Measurements from ENCODE around the gene MKNK1.

The MKNK1 gene

DNA sequence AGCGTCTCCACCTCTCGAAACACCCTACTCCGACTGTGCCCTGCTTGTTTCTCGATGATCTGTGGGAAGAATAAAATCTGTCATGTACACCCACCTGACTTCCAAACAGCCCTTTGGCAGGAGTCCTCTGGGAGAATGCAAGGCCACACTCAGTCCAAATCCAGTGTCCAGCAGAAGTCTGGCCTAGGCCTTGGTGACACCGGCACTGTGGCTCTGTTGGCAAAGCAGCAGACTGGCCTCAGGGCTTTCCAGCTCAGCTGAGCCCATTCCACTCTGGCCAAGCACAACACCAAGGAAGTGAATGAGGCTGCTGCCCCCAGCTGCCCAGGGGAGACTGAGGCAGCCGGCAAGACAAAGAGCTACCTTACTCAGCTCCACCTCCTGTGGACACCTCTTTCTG, 27.5 kb downstream of the MKNK1 start:
- no peak overlapping the region for H3K4me3 ChIP-seq (ENCODE audit: low read depth, low read length)
- no peak overlapping the region for H3K27ac ChIP-seq
- TF ChIP-seq, protein P1, sequence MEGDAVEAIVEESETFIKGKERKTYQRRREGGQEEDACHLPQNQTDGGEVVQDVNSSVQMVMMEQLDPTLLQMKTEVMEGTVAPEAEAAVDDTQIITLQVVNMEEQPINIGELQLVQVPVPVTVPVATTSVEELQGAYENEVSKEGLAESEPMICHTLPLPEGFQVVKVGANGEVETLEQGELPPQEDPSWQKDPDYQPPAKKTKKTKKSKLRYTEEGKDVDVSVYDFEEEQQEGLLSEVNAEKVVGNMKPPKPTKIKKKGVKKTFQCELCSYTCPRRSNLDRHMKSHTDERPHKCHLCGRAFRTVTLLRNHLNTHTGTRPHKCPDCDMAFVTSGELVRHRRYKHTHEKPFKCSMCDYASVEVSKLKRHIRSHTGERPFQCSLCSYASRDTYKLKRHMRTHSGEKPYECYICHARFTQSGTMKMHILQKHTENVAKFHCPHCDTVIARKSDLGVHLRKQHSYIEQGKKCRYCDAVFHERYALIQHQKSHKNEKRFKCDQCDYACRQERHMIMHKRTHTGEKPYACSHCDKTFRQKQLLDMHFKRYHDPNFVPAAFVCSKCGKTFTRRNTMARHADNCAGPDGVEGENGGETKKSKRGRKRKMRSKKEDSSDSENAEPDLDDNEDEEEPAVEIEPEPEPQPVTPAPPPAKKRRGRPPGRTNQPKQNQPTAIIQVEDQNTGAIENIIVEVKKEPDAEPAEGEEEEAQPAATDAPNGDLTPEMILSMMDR (IDR thresholded peaks at IDR 0.05): no peak

DNA sequence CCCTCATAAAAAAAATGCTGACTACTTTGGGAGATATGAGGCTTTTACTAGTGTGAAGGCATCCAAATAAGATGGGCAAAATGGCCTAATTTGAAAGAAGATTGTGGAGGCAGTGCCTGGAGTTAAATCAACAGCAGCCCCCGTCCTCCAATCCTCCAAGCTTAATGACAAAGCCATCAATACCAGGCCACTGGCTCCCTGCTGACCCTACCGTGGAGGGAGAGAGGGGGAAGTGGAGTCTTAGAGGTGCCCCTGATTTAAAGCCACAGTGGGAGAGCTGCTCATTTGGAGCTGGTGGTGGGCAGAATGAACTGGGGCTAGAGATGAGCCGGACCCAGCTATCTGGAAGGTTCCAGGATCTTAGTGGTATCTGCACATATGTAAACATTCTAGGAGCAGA, 28.3 kb downstream of the MKNK1 start:
- Histone ChIP-seq H3K4me1 (no peaks in the 10 kb centered on the region), H3K27ac (no peak overlapping the region), H3K79me2 (no peaks in the 10 kb centered on the region), H3K9ac (no peak overlapping the region), H3K4me3 (ENCODE audit: low read depth, low read length) (no peak overlapping the region), H3K36me3 (ENCODE audit: control insufficient read depth, insufficient read depth, low read length) (no peaks in the 10 kb centered on the region), H3K9me3 (ENCODE audit: control insufficient read depth, low read length) (no peaks in the 10 kb centered on the region), H3K27me3 (ENCODE audit: control insufficient read depth, insufficient read depth, low read length) (no peaks in the 10 kb centered on the region), H2AFZ (no peak overlapping the region), H3K4me2 (ENCODE audit: low read length) (no peak overlapping the region)
- TF ChIP-seq, protein P1 (IDR thresholded peaks at IDR 0.05): no peak

More for the DNA sequence above, 27.5 kb downstream of the MKNK1 start:
- Histone ChIP-seq H2AFZ (no peak overlapping the region), H3K36me3 (ENCODE audit: control insufficient read depth, insufficient read depth, low read length) (no peaks in the 10 kb centered on the region), H3K27me3 (ENCODE audit: control insufficient read depth, insufficient read depth, low read length) (no peaks in the 10 kb centered on the region), H3K4me2 (ENCODE audit: low read length) (no peak overlapping the region), H3K9me3 (ENCODE audit: control insufficient read depth, low read length) (no peaks in the 10 kb centered on the region), H3K9ac (no peak overlapping the region), H3K79me2 (no peaks in the 10 kb centered on the region), H3K4me1 (no peaks in the 10 kb centered on the region)

DNA sequence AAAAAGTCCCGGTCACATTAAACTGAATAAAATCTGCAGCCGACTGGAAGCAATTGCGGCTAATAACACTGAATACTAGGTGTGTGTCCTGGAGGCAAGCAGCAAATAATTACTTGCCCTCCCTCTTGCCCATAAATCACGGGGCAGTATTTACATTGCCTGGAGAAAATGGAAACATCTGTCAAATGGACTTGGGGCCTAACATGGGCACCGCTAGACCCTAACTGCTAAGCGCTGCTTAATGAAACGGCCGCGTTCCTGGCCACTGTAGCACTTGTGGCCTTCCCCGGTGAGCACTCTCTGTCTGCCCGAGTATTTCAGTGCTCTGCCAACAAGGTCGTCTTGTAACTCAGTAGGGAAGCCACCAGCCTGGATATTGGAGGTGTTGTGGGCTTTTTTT, 28.8 kb downstream of the MKNK1 start:
- H2AFZ ChIP-seq: no peak overlapping the region
- H3K36me3 ChIP-seq (ENCODE audit: control insufficient read depth, insufficient read depth, low read length): no peaks in the 10 kb centered on the region
- no peak overlapping the region for H3K9ac ChIP-seq
- H3K9me3 ChIP-seq (ENCODE audit: control insufficient read depth, low read length): no peaks in the 10 kb centered on the region
- no peak overlapping the region for H3K4me2 ChIP-seq (ENCODE audit: low read length)
- TF ChIP-seq, protein P1 (IDR thresholded peaks at IDR 0.05): no peak
- no peak overlapping the region for H3K27ac ChIP-seq
- H3K4me3 ChIP-seq (ENCODE audit: low read depth, low read length): no peak overlapping the region
- H3K27me3 ChIP-seq (ENCODE audit: control insufficient read depth, insufficient read depth, low read length): no peaks in the 10 kb centered on the region
- no peaks in the 10 kb centered on the region for H3K4me1 ChIP-seq
- no peaks in the 10 kb centered on the region for H3K79me2 ChIP-seq

DNA sequence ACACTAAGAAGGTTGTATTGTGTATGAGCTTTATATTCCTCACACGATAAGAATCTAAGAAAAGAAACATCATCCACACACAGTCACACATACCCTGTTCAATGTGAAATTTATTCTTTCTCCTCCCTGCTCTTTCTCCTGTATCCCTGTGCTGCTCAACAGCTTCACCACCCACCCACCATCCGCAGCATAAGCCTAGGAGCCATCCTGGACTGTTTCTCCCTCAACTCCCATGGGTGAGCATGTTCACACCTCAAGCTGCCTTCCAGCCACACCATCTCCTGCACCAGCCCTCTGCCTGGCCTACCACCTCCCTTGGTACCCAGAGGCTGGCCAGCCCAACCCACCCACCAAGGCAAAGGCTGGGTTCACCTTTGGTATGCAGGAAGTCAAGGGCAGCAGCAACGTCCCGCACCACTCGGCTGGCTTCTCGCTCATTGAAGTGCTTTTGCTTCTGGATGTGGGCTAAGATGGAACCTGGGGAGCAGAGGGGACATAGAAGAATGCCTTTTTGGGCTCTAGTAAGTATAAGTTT, 32.3 kb downstream of the MKNK1 start:
- no peaks in the 10 kb centered on the region for H3K79me2 ChIP-seq
- no peak overlapping the region for H3K27ac ChIP-seq
- no peaks in the 10 kb centered on the region for H3K36me3 ChIP-seq (ENCODE audit: control insufficient read depth, insufficient read depth, low read length)

More for the DNA sequence above, 32.3 kb downstream of the MKNK1 start:
- TF ChIP-seq, protein P1 (IDR thresholded peaks at IDR 0.05): no peak
- no peak overlapping the region for H3K4me3 ChIP-seq (ENCODE audit: low read depth, low read length)
- H3K4me1 ChIP-seq: no peaks in the 10 kb centered on the region
- H2AFZ ChIP-seq: no peak overlapping the region
- H3K9ac ChIP-seq: no peak overlapping the region
- no peaks in the 10 kb centered on the region for H3K27me3 ChIP-seq (ENCODE audit: control insufficient read depth, insufficient read depth, low read length)
- H3K9me3 ChIP-seq (ENCODE audit: control insufficient read depth, low read length): no peaks in the 10 kb centered on the region
- H3K4me2 ChIP-seq (ENCODE audit: low read length): no peak overlapping the region

Measured in parathyroid adenoma (tissue), 2 donors.